GM23248 (cell line): ENCODE measurements around the gene MPRIP. TPM values are rescaled to one million over a fixed set of nuclear protein-coding genes. Genes with fewer than 3 reads are reported as not detected.
"Not testable (repeated sequence)": the region's sequence is repeated elsewhere in the genome, so short reads cannot be mapped to it uniquely, and the experiment has no call there.

Source experiments
- DNase-seq: peaks from one replicate; pipeline ENCODE4 v3.0.0-alpha.2; 2015
- H2AFZ ChIP-seq: fragments of 200-600 bp; sonication (generic); 2 replicates; pipeline ENCODE4 v1.6.1; 2016; ENCODE audit warnings: antibody characterized with exemption
- H3F3A ChIP-seq: fragments of 200-600 bp; sonication (generic); 2 replicates; pipeline ENCODE4 v1.6.1; 2016; ENCODE audit warnings: mild to moderate bottlenecking, antibody characterized with exemption, mixed run types; ENCODE audit not compliant: insufficient read depth
- H3K27ac ChIP-seq: fragments of 200-600 bp; sonication (generic); 2 replicates; pipeline ENCODE4 v1.5.1; 2016; ENCODE audit warnings: mild to moderate bottlenecking
- H3K27me3 ChIP-seq: fragments of 200-600 bp; sonication (generic); replicated peaks from 2 replicates; pipeline ENCODE4 v1.6.1; 2016; ENCODE audit warnings: mild to moderate bottlenecking; ENCODE audit not compliant: insufficient read depth
- H3K36me3 ChIP-seq: fragments of 200-600 bp; sonication (generic); 2 replicates; pipeline ENCODE4 v1.6.1; 2016; ENCODE audit warnings: low read depth, mild to moderate bottlenecking
- H3K4me1 ChIP-seq: fragments of 200-600 bp; sonication (generic); 2 replicates; pipeline ENCODE4 v1.6.1; 2016; ENCODE audit warnings: mild to moderate bottlenecking; ENCODE audit not compliant: insufficient read depth
- H3K4me2 ChIP-seq: fragments of 200-600 bp; sonication (generic); one replicate; pipeline ENCODE4 v1.6.1; 2016; ENCODE audit warnings: mild to moderate bottlenecking; ENCODE audit not compliant: unreplicated experiment
- H3K4me3 ChIP-seq: fragments of 200-600 bp; sonication (generic); 2 replicates; pipeline ENCODE4 v1.5.1; 2016; ENCODE audit warnings: mild to moderate bottlenecking
- H3K79me2 ChIP-seq: fragments of 200-600 bp; sonication (generic); 2 replicates; pipeline ENCODE4 v1.6.1; 2016; ENCODE audit warnings: mild to moderate bottlenecking; ENCODE audit not compliant: insufficient read depth
- H3K9ac ChIP-seq: fragments of 200-600 bp; sonication (generic); 2 replicates; pipeline ENCODE4 v1.6.1; 2016; ENCODE audit warnings: mild to moderate bottlenecking
- H3K9me2 ChIP-seq: fragments of 200-600 bp; sonication (generic); 2 replicates; pipeline ENCODE4 v1.6.1; 2016; ENCODE audit warnings: mixed run types, mild to moderate bottlenecking, moderate library complexity; ENCODE audit not compliant: insufficient read depth
- H3K9me3 ChIP-seq: fragments of 200-600 bp; sonication (generic); one replicate; pipeline ENCODE4 v1.6.1; 2017; ENCODE audit warnings: low read depth
- H4K20me1 ChIP-seq: fragments of 200-600 bp; sonication (generic); 2 replicates; pipeline ENCODE4 v1.6.0; 2016; ENCODE audit not compliant: insufficient read depth
- EZH2 ChIP-seq: fragments of 200-600 bp; sonication (generic); IDR thresholded peaks from 2 replicates; pipeline ENCODE4 v1.6.1; 2018; ENCODE audit warnings: antibody characterized with exemption, mild to moderate bottlenecking; ENCODE audit not compliant: insufficient read depth, poor library complexity, severe bottlenecking
- EZH2phosphoT487 ChIP-seq: fragments of 200-600 bp; sonication (generic); IDR thresholded peaks from 2 replicates; pipeline ENCODE4 v1.6.1; 2018; ENCODE audit warnings: antibody characterized with exemption, moderate library complexity, mild to moderate bottlenecking, low read depth; ENCODE audit not compliant: insufficient read depth
- WGBS, 2 experiments: methylation state at CpG; one replicate each; pipeline ENCODE4 v1.1.6; 2015 to 2017; ENCODE audit warnings: low lambda C conversion rate in 2 of 2, low coverage in 1 of 2; ENCODE audit errors: missing lambda C conversion rate in 2 of 2; 5-methylcytosine and 5-hydroxymethylcytosine counted together
- in situ Hi-C: fragments of 300-500 bp; cut with MboI; formaldehyde crosslinking; loops from 2 replicates; pipeline ENCODE4 v1.15.0; 2020
- polyA plus RNA-seq: library from polyadenylated mRNA; unstranded; fragments of >200 nt; fragmentation: Nextera tagmentation; extraction: Ambion mirVana; gene quantifications from 2 replicates; pipeline ENCODE4 v1.2.1, GENCODE V29; 2016
- total RNA-seq: library from RNA; depleted of rRNA; stranded (reverse); fragments of >200 nt; shearing (Covaris generic); gene quantifications from 2 replicates; pipeline ENCODE4 v1.2.3, GENCODE V29; 2014

MPRIP gene
- total and polyA plus RNA-seq, 2 experiments from 2014 or later, result 73.5 to 292 TPM

GRCh38 chr17:17011043-17011907 lies 31.0 kb upstream of the MPRIP start:
- 0 to 2% methylated on average over 3 to 6 of the region's 12 CpGs for WGBS, 2 experiments
- H3K36me3 ChIP-seq, H4K20me1 ChIP-seq, H3K27ac ChIP-seq, H3K4me2 ChIP-seq, H3K4me3 ChIP-seq, H3K27me3 ChIP-seq, H2AFZ ChIP-seq, H3K9me3 ChIP-seq, H3K9me2 ChIP-seq, H3K79me2 ChIP-seq, in situ Hi-C loops, H3K9ac ChIP-seq: not testable (repeated sequence)
- peak; percentile 91 for DNase-seq
- H3F3A ChIP-seq, result peaks cover 14% of the 10 kb centered on the region
- peaks cover 12% of the 10 kb centered on the region for H3K4me1 ChIP-seq

- H3K4me1 ChIP-seq, DNase-seq, H3K9ac ChIP-seq, H3K27me3 ChIP-seq, in situ Hi-C loops, H3F3A ChIP-seq, H3K9me2 ChIP-seq, H2AFZ ChIP-seq, H3K27ac ChIP-seq, H3K36me3 ChIP-seq, H3K9me3 ChIP-seq, H3K4me2 ChIP-seq, H3K79me2 ChIP-seq, H3K4me3 ChIP-seq, H4K20me1 ChIP-seq: not testable (repeated sequence)
- WGBS, 2 experiments, result 91 to 93% methylated on average over 12 to 13 of the region's 14 CpGs
Observed at GRCh38 chr17:17013828-17014747, 28.2 kb upstream of the MPRIP start.

GRCh38 chr17:17014748-17015124 lies 27.5 kb upstream of the MPRIP start:
- H3K4me3 ChIP-seq, H3K36me3 ChIP-seq, H3K9me3 ChIP-seq, H3K4me2 ChIP-seq, H3F3A ChIP-seq, H3K9me2 ChIP-seq, H3K27me3 ChIP-seq, in situ Hi-C loops, H3K27ac ChIP-seq, H3K79me2 ChIP-seq, H2AFZ ChIP-seq, H4K20me1 ChIP-seq, H3K4me1 ChIP-seq, H3K9ac ChIP-seq, DNase-seq: not testable (repeated sequence)
- 81 to 83% methylated on average over 9 of the region's 9 CpGs for WGBS, 2 experiments

GRCh38 chr17:17015230-17015629 lies 27.0 kb upstream of the MPRIP start:
- no peak overlapping the region for H3K27ac ChIP-seq
- no peaks in the 10 kb centered on the region for H3K9me3 ChIP-seq
- H3F3A ChIP-seq, result no peaks in the 10 kb centered on the region
- no peak overlapping the region for H2AFZ ChIP-seq
- H3K9me2 ChIP-seq, result no peaks in the 10 kb centered on the region
- no peak for TF ChIP-seq EZH2
- TF ChIP-seq EZH2phosphoT487, result no peak
- H3K4me1 ChIP-seq, result no peaks in the 10 kb centered on the region; the same call in 1 of the 2 replicates
- no peak overlapping the region for H3K9ac ChIP-seq
- H3K4me3 ChIP-seq, result no peak overlapping the region
- no peaks in the 10 kb centered on the region for H3K36me3 ChIP-seq
- no peak overlapping the region for H3K4me2 ChIP-seq
- no peaks in the 10 kb centered on the region for H4K20me1 ChIP-seq
- H3K27me3 ChIP-seq, result no peaks in the 10 kb centered on the region
- no peak for DNase-seq
- H3K79me2 ChIP-seq, result no peaks in the 10 kb centered on the region
- WGBS, 2 experiments, result 97 to 100% methylated on average over 6 of the region's 6 CpGs
- in situ Hi-C loops, result no loop called here

GRCh38 chr17:17016199-17017197 lies 25.8 kb upstream of the MPRIP start:
- WGBS, 2 experiments, result 85 to 86% methylated on average over 8 of the region's 8 CpGs
- DNase-seq, H3K9me2 ChIP-seq, H3K4me2 ChIP-seq, H3K9me3 ChIP-seq, H3K4me1 ChIP-seq, in situ Hi-C loops, H3K79me2 ChIP-seq, H2AFZ ChIP-seq, H3F3A ChIP-seq, H3K9ac ChIP-seq, H3K4me3 ChIP-seq, H3K36me3 ChIP-seq, H3K27ac ChIP-seq, H3K27me3 ChIP-seq, H4K20me1 ChIP-seq: not testable (repeated sequence)
